MCF 10A (cell line): Measurements from ENCODE around the gene NKD1. TPM values are rescaled to one million over a fixed set of nuclear protein-coding genes. Genes with fewer than 3 reads are reported as not detected.

Source experiments
- BruUV-seq: library from RNA; stranded (reverse); fragments of 400-500 nt; replicated peaks from 2 replicates; lab custom pipeline; 2021; lab: Mats Ljungman, UMichigan
- CTCF ChIA-PET: fragments of 300-600 bp; sonication (Branson Sonifier 250); formaldehyde crosslinking; extraction: SDS; loops from one replicate; lab custom pipeline; 2021; ENCODE audit warnings: antibody characterized with exemption, inconsistent platforms; lab: Yijun Ruan, JAX
- POLR2A ChIA-PET: fragments of 300-600, 350-650 bp; sonication (Branson Sonifier 250); formaldehyde crosslinking; extraction: SDS; loops from one replicate; lab custom pipeline; 2020; ENCODE audit warnings: antibody characterized with exemption, inconsistent platforms; lab: Yijun Ruan, JAX
- DNase-seq: peaks from one replicate; pipeline ENCODE4 v3.0.0-alpha.2; 2018; ENCODE audit not compliant: unreplicated experiment
- H3K27ac Mint-ChIP-seq: one replicate; pipeline ENCODE4 v1.8.0; 2022; ENCODE audit warnings: mild to moderate bottlenecking, low read depth, mixed read lengths; ENCODE audit not compliant: unreplicated experiment
- H3K27me3 Mint-ChIP-seq: one replicate; pipeline ENCODE4 v1.8.0; 2022; ENCODE audit warnings: mixed read lengths; ENCODE audit not compliant: insufficient read depth, unreplicated experiment
- H3K36me3 Mint-ChIP-seq: one replicate; pipeline ENCODE4 v1.8.0; 2022; ENCODE audit warnings: mild to moderate bottlenecking, moderate library complexity, mixed read lengths; ENCODE audit not compliant: insufficient read depth, unreplicated experiment
- H3K4me1 Mint-ChIP-seq: one replicate; pipeline ENCODE4 v1.8.0; 2022; ENCODE audit warnings: mixed read lengths; ENCODE audit not compliant: insufficient read depth, unreplicated experiment
- H3K4me3 Mint-ChIP-seq: one replicate; pipeline ENCODE4 v1.8.0; 2022; ENCODE audit warnings: mild to moderate bottlenecking, moderate library complexity, mixed read lengths; ENCODE audit not compliant: unreplicated experiment
- H3K9me3 Mint-ChIP-seq: one replicate; pipeline ENCODE4 v1.8.0; 2022; ENCODE audit warnings: mixed read lengths; ENCODE audit not compliant: unreplicated experiment
- intact Hi-C: fragments of 100-400 bp; cut with micrococcal nuclease; formaldehyde crosslinking; loops from 2 replicates; pipeline ENCODE4 v1.14.1; 2022
- total RNA-seq: library from RNA; stranded (reverse); gene quantifications from 2 replicates; pipeline ENCODE4 v1.2.3, GENCODE V29; 2022
- TF ChIP-seq, protein P1 (sequence below): fragments of 200-600 bp; IDR thresholded peaks from one replicate; pipeline ENCODE4 v1.8.0; 2022; ENCODE audit warnings: antibody characterized with exemption, mild to moderate bottlenecking; ENCODE audit not compliant: unreplicated experiment

The NKD1 gene
- total RNA-seq, 1 experiment from 2014 or later = 0.07 TPM

DNA sequence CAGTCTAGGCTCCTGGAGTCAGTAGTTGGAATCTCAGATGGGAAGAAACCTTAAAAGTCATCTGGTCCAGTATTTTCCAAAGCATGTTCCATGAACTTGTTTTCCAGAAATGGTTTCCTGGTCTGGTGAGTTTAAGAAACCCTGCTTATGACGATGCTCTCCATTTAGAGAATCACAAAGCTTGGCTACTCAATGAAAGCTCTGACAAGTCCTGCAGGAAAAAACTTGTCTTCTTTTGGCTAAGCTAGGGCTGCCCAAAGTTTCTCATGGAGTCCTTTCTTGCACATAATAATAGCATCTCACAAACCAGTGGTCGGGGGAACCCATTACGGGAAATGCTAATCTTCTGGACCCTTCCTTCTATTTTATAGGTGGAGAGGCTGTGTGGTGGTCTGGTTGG is 5.5 kb upstream of the NKD1 start:
- ChIA-PET CTCF (interaction anchor here (0.6 to 1.8 kb wide), 6 partner anchors 10 to 205 kb away, joined by 3 to 5 read pairs (median 4); no protein-coding TSS in a partner anchor), POLR2A (interaction anchor here (0.6 to 1.6 kb wide), 2 partner anchors 12 to 64 kb away, joined by 5 to 6 read pairs; no protein-coding TSS in a partner anchor)
- no peaks in the 10 kb centered on the region for H3K27me3 Mint-ChIP-seq
- intact Hi-C loops = no loop called here
- no peaks in the 10 kb centered on the region for H3K4me1 Mint-ChIP-seq
- H3K9me3 Mint-ChIP-seq = no peaks in the 10 kb centered on the region
- TF ChIP-seq, protein P1, sequence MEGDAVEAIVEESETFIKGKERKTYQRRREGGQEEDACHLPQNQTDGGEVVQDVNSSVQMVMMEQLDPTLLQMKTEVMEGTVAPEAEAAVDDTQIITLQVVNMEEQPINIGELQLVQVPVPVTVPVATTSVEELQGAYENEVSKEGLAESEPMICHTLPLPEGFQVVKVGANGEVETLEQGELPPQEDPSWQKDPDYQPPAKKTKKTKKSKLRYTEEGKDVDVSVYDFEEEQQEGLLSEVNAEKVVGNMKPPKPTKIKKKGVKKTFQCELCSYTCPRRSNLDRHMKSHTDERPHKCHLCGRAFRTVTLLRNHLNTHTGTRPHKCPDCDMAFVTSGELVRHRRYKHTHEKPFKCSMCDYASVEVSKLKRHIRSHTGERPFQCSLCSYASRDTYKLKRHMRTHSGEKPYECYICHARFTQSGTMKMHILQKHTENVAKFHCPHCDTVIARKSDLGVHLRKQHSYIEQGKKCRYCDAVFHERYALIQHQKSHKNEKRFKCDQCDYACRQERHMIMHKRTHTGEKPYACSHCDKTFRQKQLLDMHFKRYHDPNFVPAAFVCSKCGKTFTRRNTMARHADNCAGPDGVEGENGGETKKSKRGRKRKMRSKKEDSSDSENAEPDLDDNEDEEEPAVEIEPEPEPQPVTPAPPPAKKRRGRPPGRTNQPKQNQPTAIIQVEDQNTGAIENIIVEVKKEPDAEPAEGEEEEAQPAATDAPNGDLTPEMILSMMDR = no peak
- H3K36me3 Mint-ChIP-seq = no peaks in the 10 kb centered on the region
- no peak for DNase-seq
- no peak overlapping the region for H3K27ac Mint-ChIP-seq
- no TSS peak for BruUV-seq
- H3K4me3 Mint-ChIP-seq = no peak overlapping the region

DNA sequence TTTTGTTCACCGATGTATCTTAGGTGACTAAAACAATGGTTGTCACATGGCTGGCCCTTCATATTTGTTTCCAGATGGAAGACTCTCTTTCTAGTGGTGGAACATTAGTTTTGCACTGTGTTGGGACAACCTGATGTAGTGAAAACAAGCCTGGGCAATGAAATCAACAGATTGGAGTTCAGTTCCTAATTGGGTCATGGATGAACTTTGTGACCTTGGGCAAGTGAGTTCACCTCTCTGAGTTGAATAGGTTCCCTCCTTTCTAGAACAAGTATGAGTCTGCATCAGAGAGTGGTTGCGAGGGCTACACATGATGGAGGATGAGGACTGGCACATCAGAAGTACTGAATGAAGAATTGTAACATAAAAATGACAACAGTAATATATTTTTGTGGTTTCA is 2.1 kb upstream of the NKD1 start:
- POLR2A ChIA-PET = no interaction called here
- CTCF ChIA-PET = interaction anchor here (0.6 to 0.7 kb wide), 2 partner anchors 187 to 1859 kb away, joined by 3 read pairs; no protein-coding TSS in a partner anchor

DNA sequence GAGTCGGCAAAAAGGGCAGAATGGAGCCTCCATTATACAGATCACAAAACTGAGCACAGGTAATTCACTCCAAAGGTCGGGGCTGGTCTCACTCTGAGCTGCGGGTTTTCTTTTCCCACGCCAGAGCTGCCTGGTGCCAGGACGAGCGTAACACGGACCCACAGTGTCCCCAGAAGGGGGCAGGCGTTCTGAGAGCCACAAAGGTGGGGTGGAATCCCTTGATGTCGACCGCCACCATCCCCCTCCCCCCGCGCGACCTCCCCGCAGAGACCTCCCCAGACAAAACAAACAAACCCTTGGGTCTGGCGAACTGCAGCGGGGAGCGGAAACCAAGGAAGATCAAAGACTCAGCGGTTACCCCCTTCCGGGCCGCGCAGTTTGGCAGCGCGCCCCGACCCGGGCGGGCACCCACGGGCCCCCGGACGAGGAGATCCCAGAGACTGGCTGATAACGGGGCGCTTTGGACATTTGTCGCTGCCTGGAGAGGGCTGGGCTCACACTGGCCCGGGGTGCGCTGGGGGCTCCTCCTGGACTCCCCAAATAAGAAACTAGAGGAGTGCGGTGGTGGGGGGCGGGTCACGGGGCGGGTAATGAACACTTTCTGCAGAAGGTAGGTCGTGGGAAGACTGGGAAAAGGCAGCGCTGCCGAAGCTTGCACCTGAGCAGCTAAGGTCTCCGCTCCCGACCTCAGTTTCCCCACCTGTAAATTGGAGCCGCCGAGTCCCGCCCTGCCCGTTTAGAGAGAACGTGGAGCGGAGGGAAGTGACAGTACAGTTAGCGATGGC is 664 bp upstream of the NKD1 start:
- CTCF ChIA-PET = no interaction called here
- H3K4me1 Mint-ChIP-seq = no peaks in the 10 kb centered on the region

More for the DNA sequence above, 2.1 kb upstream of the NKD1 start:
- Mint-ChIP-seq H3K27ac (no peak overlapping the region), H3K27me3 (no peaks in the 10 kb centered on the region), H3K4me1 (no peaks in the 10 kb centered on the region), H3K4me3 (no peak overlapping the region), H3K9me3 (no peaks in the 10 kb centered on the region), H3K36me3 (no peaks in the 10 kb centered on the region)
- intact Hi-C loops = no loop called here
- no peak for DNase-seq
- BruUV-seq = no TSS peak
- TF ChIP-seq, protein P1 = no peak

More for the DNA sequence above, 664 bp upstream of the NKD1 start:
- no peaks in the 10 kb centered on the region for H3K36me3 Mint-ChIP-seq
- POLR2A ChIA-PET = interaction anchor here (0.6 kb wide), 1 partner anchor 54 kb away, joined by 3 read pairs; no protein-coding TSS in a partner anchor
- TF ChIP-seq, protein P1 = no peak
- intact Hi-C loops = no loop called here
- no peaks in the 10 kb centered on the region for H3K9me3 Mint-ChIP-seq
- no peak overlapping the region for H3K27ac Mint-ChIP-seq
- no peaks in the 10 kb centered on the region for H3K27me3 Mint-ChIP-seq
- peak overlapping the region; percentile 68 for H3K4me3 Mint-ChIP-seq
- DNase-seq = peak; percentile 9
- BruUV-seq = no TSS peak
